CD4-positive, alpha-beta T cell (primary cell): ENCODE data around the gene ZNF518B. TPM values are rescaled to one million over a fixed set of nuclear protein-coding genes. Genes with fewer than 3 reads are reported as not detected.

Source experiments
- ATAC-seq: fragments of 200-7000 bp; cut with Tn5 transposase; one replicate; pipeline ENCODE4 v1.10.0; 2022; ENCODE audit warnings: mild to moderate bottlenecking; ENCODE audit not compliant: poor library complexity
- CTCF ChIA-PET: fragments of 350-600 bp; sonication (Branson Sonifier 250); formaldehyde crosslinking; loops from one replicate; lab custom pipeline; 2021; ENCODE audit warnings: antibody characterized with exemption, inconsistent platforms; lab: Charles Lee
- POLR2A ChIA-PET: fragments of 350-600 bp; sonication (Branson Sonifier 250); formaldehyde crosslinking; loops from one replicate; lab custom pipeline; 2021; ENCODE audit warnings: antibody characterized with exemption, inconsistent platforms; lab: Charles Lee
- DNase-seq, 14 experiments: peaks; one replicate each; pipeline ENCODE4 v3.0.0-alpha.2; 2013 to 2020; ENCODE audit warnings: mixed read lengths in 2 of 14
- H3K27ac ChIP-seq, 2 donors: one replicate each; pipeline versions ENCODE4 v1.5.1 to v1.7.0; 2013; ENCODE audit warnings: low read length in 2 of 2, low read depth in 1 of 2, mild to moderate bottlenecking in 1 of 2
- H3K27me3 ChIP-seq, 2 experiments: 1 replicate in 1 of 2; 2 replicates in 1 of 2; pipeline versions ENCODE4 v1.6.1 to v1.7.0; 2013; ENCODE audit warnings: low read length in 2 of 2, control low read depth in 1 of 2, mild to moderate bottlenecking in 1 of 2, moderate library complexity in 1 of 2; ENCODE audit not compliant: insufficient read depth in 2 of 2, control insufficient read depth in 1 of 2
- H3K36me3 ChIP-seq: one replicate; pipeline ENCODE4 v1.6.1; 2013; ENCODE audit warnings: low read length, control low read depth; ENCODE audit not compliant: insufficient read depth
- H3K4me1 ChIP-seq: one replicate; pipeline ENCODE4 v1.6.1; 2013; ENCODE audit warnings: low read length, control low read depth; ENCODE audit not compliant: insufficient read depth
- H3K4me3 ChIP-seq: one replicate; pipeline ENCODE4 v1.5.1; 2013; ENCODE audit warnings: mild to moderate bottlenecking, low read length, moderate library complexity
- H3K9me3 ChIP-seq, 2 experiments: 1 replicate in 1 of 2; 2 replicates in 1 of 2; pipeline versions ENCODE4 v1.6.1 to v1.7.0; 2013; ENCODE audit warnings: low read length in 2 of 2, mild to moderate bottlenecking in 2 of 2, control low read depth in 1 of 2, moderate library complexity in 1 of 2; ENCODE audit not compliant: control insufficient read depth in 1 of 2, insufficient read depth in 1 of 2
- H3K27ac Mint-ChIP-seq: one replicate; pipeline ENCODE4 v1.8.0; 2020; ENCODE audit warnings: mixed read lengths
- H3K27me3 Mint-ChIP-seq: one replicate; pipeline ENCODE4 v1.8.0; 2021; ENCODE audit warnings: mixed read lengths
- H3K36me3 Mint-ChIP-seq: one replicate; pipeline ENCODE4 v1.8.0; 2021; ENCODE audit warnings: low read depth, mixed read lengths
- H3K4me1 Mint-ChIP-seq: one replicate; pipeline ENCODE4 v1.8.0; 2021; ENCODE audit warnings: low read depth, mixed read lengths
- H3K4me3 Mint-ChIP-seq: one replicate; pipeline ENCODE4 v1.8.0; 2020; ENCODE audit warnings: mild to moderate bottlenecking, mixed read lengths
- H3K9me3 Mint-ChIP-seq: one replicate; pipeline ENCODE4 v1.8.0; 2020; ENCODE audit warnings: mixed read lengths
- CTCF ChIP-seq: fragments of 200-600 bp; IDR thresholded peaks from one replicate; pipeline ENCODE4 v1.8.0; 2022; ENCODE audit warnings: antibody characterized with exemption, mild to moderate bottlenecking
- intact Hi-C, 2 experiments: fragments of 100-400 bp; cut with DNase I in 1 of 2; cut with micrococcal nuclease in 1 of 2; formaldehyde crosslinking; loops; one replicate each; pipeline versions ENCODE4 v1.15.1 to v1.9.0; 2023 to 2025; cut with DNase I, micrococcal nuclease
- total RNA-seq, 174 experiments: library from RNA in 2 of 174; stranded (reverse) in 2 of 174; gene quantifications; one replicate each; pipeline ENCODE4 v1.2.3 and lab custom pipeline; 2021 to 2026

The ZNF518B gene
- total RNA-seq, 2 experiments from 2014 or later, result 36.5 to 37.5 TPM

DNA sequence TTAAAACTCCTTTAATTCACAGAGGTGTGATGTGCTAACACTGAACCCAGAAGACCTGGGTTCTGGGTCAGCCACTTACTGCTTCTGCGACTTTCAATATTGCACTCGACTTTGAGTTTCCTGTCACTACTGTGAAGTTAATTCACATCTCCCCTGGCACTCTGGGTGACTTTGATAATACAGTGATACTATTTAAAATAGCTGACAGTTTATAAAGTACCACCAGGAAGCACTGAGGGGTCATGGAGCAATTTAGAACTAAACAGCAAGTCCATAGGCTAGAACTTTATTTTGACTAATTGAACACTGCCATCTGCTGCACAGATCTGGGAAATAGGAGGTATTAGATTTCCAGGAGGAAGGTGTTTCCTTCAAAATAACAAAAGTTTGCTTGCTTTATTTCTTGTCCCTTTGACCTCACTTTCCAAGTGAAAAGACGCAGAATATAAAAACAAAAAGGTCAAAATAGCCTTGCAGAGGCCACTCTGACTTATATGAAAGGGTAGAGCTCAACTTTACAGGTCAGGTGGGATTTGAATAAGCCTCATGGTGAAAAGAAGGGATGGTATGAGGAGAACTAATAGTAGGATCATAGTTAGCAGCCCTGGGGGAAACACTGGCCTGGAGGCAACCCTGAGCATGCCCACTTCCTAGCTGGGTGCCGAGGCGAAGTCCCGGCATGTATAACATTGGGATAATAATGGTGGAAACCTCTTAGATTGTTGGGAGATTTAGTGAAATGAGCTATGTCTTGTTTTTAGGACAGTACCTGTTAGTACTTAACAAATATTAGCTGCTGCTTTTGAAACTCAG is 53.4 kb downstream of the ZNF518B start:
- no peaks in the 10 kb centered on the region for H3K27me3 ChIP-seq
- peak in 4 of 14 experiments; percentile 27 to 48 (median 41) for DNase-seq
- Mint-ChIP-seq H3K9me3 (no peaks in the 10 kb centered on the region), H3K4me3 (no peak overlapping the region), H3K4me1 (no peaks in the 10 kb centered on the region), H3K27ac (no peak overlapping the region), H3K36me3 (no peaks in the 10 kb centered on the region), H3K27me3 (no peaks in the 10 kb centered on the region)
- ATAC-seq, result no peak
- TF ChIP-seq CTCF, result peak; percentile 46
- no peak overlapping the region for H3K4me3 ChIP-seq
- H3K27ac ChIP-seq, result no peak overlapping the region
- H3K36me3 ChIP-seq, result no peaks in the 10 kb centered on the region
- no peaks in the 10 kb centered on the region for H3K9me3 ChIP-seq
- ChIA-PET POLR2A (no interaction called here), CTCF (interaction anchor here (1.5 kb wide), 1 partner anchor 57 kb away, joined by 3 read pairs; no protein-coding TSS in a partner anchor)
- intact Hi-C loops, result loop anchor here (1.0 to 10.0 kb wide), 6 partner anchors 239 to 707 kb away; no protein-coding TSS in a partner anchor
- no peaks in the 10 kb centered on the region for H3K4me1 ChIP-seq

GRCh38 chr4:10395971-10396580 is 61.1 kb downstream of the ZNF518B start:
- DNase-seq, result no peak
- ChIA-PET CTCF (no interaction called here), POLR2A (no interaction called here)
- no peak for ATAC-seq
- no peak for TF ChIP-seq CTCF
- Mint-ChIP-seq H3K4me1 (no peaks in the 10 kb centered on the region), H3K4me3 (no peak overlapping the region), H3K9me3 (no peaks in the 10 kb centered on the region), H3K27me3 (no peaks in the 10 kb centered on the region), H3K36me3 (no peaks in the 10 kb centered on the region), H3K27ac (no peak overlapping the region)
- intact Hi-C loops, result no loop called here
- H3K27ac ChIP-seq, result no peak overlapping the region
- H3K9me3 ChIP-seq, result peaks cover 0 to 6% of the 10 kb centered on the region in 2 experiments
- H3K36me3 ChIP-seq, result no peaks in the 10 kb centered on the region
- H3K4me1 ChIP-seq, result peaks cover 8% of the 10 kb centered on the region
- no peak overlapping the region for H3K4me3 ChIP-seq
- no peaks in the 10 kb centered on the region for H3K27me3 ChIP-seq

Other genes with a start within 250 kb of the ZNF518B start
- under 1 TPM; 0.05 to 0.17 TPM for gene CLNK, start 227.3 kb upstream of the ZNF518B start, total RNA-seq